GM12875 (cell line): ENCODE results near the gene SLC25A6.

Experiments
- H3K4me3 ChIP-seq: one replicate; pipeline ENCODE4 v1.5.1; 2011; ENCODE audit warnings: low read depth, low read length, control low read depth
- TF ChIP-seq, protein P1 (sequence below): IDR thresholded peaks from 2 replicates; pipeline ENCODE4 v1.5.1; 2011; ENCODE audit warnings: low read depth, mild to moderate bottlenecking, control low read depth, inconsistent platforms, low read length, moderate library complexity, borderline replicate concordance; ENCODE audit not compliant: insufficient read depth

SLC25A6 gene

DNA sequence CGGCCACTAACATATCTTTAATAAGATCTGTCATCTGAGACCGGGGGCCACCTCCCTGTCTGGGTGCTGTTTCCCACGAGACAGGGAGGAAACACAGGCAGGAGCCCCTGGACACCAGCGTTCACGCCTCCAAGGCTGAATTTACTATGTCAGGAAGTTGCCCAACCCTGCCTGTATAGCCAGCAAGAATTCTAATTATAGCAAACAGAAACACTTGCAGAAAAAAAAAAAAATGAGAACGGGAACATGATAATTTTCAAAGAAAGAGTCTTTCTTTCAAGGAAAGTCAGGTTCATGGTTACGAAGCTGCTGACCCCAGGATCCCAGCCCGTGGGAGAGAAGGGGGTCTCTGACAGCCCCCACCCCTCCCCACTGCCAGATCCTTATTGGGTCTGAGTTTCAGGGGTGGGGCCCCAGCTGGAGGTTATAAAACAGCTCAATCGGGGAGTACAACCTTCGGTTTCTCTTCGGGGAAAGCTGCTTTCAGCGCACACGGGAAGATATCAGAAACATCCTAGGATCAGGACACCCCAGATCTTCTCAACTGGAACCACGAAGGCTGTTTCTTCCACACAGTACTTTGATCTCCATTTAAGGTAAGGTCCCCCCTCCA, 55.5 kb downstream of the SLC25A6 start, which contains the start of gene IL3RA:
Gene IL3RA (plus strand): TSS at position 455 of the 613 bp plus-strand sequence. CDS start 4,981 bp downstream, outside the sequence.
- H3K4me3 ChIP-seq, result peak within 1 kb of the TSS; percentile 51
- TF ChIP-seq, protein P1, sequence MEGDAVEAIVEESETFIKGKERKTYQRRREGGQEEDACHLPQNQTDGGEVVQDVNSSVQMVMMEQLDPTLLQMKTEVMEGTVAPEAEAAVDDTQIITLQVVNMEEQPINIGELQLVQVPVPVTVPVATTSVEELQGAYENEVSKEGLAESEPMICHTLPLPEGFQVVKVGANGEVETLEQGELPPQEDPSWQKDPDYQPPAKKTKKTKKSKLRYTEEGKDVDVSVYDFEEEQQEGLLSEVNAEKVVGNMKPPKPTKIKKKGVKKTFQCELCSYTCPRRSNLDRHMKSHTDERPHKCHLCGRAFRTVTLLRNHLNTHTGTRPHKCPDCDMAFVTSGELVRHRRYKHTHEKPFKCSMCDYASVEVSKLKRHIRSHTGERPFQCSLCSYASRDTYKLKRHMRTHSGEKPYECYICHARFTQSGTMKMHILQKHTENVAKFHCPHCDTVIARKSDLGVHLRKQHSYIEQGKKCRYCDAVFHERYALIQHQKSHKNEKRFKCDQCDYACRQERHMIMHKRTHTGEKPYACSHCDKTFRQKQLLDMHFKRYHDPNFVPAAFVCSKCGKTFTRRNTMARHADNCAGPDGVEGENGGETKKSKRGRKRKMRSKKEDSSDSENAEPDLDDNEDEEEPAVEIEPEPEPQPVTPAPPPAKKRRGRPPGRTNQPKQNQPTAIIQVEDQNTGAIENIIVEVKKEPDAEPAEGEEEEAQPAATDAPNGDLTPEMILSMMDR, result no peak
